ENCODE measurements around the gene RAB3GAP2.
"Not testable (repeated sequence)": the region's sequence is repeated elsewhere in the genome, so short reads cannot be mapped to it uniquely, and the experiment has no call there.

Gene RAB3GAP2, protein sequence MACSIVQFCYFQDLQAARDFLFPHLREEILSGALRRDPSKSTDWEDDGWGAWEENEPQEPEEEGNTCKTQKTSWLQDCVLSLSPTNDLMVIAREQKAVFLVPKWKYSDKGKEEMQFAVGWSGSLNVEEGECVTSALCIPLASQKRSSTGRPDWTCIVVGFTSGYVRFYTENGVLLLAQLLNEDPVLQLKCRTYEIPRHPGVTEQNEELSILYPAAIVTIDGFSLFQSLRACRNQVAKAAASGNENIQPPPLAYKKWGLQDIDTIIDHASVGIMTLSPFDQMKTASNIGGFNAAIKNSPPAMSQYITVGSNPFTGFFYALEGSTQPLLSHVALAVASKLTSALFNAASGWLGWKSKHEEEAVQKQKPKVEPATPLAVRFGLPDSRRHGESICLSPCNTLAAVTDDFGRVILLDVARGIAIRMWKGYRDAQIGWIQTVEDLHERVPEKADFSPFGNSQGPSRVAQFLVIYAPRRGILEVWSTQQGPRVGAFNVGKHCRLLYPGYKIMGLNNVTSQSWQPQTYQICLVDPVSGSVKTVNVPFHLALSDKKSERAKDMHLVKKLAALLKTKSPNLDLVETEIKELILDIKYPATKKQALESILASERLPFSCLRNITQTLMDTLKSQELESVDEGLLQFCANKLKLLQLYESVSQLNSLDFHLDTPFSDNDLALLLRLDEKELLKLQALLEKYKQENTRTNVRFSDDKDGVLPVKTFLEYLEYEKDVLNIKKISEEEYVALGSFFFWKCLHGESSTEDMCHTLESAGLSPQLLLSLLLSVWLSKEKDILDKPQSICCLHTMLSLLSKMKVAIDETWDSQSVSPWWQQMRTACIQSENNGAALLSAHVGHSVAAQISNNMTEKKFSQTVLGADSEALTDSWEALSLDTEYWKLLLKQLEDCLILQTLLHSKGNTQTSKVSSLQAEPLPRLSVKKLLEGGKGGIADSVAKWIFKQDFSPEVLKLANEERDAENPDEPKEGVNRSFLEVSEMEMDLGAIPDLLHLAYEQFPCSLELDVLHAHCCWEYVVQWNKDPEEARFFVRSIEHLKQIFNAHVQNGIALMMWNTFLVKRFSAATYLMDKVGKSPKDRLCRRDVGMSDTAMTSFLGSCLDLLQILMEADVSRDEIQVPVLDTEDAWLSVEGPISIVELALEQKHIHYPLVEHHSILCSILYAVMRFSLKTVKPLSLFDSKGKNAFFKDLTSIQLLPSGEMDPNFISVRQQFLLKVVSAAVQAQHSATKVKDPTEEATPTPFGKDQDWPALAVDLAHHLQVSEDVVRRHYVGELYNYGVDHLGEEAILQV (N-terminal part only)

DNA sequence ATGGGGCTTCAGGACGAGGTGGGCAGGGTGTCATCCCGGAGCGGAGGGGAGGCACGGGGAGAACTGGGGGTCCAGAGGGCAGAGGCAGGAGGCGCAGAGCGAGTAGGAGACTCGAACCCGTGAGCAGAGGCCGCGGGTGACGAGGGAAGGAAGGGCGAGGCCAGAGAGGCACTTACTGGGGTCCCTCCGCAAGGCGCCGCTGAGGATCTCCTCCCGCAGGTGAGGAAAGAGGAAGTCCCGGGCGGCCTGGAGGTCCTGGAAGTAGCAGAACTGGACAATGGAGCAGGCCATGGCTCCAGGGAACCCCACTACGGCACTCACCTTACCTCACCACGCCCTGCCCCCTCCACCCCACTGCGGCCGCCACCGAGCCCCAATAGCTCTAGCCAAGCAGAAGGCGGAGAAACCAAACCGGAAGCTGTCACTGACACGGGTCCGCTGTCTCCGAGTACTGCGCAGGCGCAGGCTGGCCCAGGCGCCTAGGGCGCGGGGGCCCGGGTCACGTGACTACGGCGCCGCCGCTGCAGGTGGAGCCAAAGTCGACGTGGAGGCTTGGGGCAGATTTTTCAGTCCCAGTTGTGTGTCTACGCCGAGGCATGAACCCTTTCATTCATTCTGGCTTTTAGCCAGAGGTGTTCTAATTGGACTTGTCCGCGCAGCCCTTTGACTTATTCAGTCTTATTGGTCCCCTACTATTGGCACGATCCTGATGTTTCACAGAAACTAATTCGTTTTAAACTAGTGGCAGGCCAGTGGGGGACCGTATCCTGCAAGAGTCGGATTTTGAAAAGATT is at the start of gene RAB3GAP2:
RAB3GAP2 (minus strand) TSS at position 407 of the 794 bp plus-strand sequence; CDS start at position 291, 116 bp downstream.
- peak; percentile 88 for DNase-seq (ENCODE audit: low read depth)

DNA sequence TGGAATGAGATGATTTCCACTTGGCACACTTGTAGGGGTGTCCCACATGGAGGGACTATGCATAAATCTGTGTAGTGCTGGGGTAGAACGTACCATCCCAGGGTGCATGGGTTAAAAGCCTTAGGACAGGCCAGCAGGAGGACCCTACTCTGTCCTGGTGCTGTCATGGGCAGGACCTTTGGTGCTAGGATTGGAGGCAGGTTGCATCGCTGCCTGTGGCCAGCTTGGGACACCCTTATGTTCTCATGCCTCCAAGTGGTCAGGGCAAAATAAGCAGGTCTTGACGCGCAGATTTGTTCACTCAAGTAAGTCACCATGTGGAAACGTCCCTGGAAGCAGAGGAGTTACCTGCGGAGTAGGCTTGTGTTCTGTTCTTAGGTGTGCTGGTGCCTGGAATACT is 49.5 kb upstream of the RAB3GAP2 start:
- no peak for DNase-seq (ENCODE audit: low read depth)

DNA sequence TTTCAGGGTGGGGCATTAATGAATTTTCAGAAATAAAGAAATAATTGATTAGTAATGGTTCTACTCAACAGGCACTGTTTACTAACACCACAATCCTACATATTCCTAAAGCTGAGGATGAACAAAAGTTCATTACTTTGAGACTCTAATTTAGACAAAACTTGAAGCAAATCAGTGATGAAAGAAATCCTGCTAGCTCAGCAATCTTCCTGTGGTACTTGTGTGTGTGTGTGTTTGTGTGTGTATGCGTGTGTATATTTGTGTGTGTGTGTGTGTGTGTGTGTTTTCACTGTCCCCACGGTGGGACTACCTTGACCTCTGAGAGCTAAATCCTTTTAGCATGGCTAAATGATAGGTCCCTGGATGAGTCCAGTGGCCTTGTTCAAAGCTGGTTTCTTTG is 48.5 kb upstream of the RAB3GAP2 start:
- no peak for DNase-seq (ENCODE audit: low read depth)

DNA sequence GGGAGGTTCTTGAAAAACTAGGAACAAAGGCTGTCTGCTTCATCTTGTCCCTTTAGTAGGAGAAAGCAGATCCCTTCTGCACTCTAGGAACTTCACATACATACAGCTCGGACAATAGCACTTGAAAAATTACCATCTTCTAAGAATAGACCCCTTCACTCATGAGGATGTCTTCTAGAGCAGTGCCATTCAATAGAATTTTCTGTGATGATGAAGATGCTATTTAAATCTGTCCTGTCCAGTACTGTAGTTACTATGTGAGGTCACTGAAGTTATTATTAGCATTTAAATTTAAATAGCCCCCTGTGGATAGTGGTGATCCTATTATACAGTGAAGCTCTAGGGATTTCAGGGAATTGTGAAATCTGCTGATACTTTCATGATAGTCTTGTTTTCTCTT is 46.4 kb upstream of the RAB3GAP2 start:
- DNase-seq (ENCODE audit: low read depth): no peak

DNA sequence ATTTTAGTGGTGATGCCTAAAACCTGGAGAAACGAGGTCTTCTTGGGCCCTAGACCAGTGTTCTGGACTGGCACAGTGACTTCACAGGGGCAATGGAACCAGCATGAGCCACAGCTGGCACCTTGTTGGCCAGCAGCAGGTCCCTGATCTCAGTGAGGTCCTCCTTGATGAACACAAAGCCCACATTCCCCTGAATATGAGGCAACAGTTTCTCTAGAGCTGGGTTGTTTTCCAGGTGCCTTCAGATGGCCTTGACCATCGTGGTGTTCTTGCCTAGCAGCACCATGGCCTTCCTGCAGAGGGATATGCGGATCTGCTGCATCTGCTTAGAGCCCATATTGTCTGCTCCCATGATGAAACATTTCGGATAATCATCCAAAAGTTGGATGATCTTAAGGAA is 44.9 kb upstream of the RAB3GAP2 start:
- DNase-seq (ENCODE audit: low read depth): no peak

DNA sequence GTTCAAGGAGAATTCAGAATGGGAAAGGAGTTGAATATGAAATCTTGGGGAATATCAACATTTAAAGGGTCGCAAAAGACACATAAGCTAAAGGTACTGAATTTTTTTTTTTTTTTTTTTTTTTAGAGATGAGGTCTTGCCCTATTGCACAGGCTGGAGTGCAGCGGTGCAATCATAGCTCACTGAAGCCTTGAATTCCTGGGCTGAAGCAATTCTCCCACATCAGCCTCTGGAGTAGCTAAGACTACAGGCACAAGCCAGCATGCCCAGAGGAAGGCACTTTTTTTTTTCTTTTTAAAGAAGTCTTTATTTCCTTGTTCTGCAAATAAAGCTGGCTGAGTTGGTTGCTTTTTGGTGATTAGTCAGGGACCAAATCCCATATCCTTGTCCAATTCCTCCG is 44.1 kb upstream of the RAB3GAP2 start:
- no peak for DNase-seq (ENCODE audit: low read depth)

DNA sequence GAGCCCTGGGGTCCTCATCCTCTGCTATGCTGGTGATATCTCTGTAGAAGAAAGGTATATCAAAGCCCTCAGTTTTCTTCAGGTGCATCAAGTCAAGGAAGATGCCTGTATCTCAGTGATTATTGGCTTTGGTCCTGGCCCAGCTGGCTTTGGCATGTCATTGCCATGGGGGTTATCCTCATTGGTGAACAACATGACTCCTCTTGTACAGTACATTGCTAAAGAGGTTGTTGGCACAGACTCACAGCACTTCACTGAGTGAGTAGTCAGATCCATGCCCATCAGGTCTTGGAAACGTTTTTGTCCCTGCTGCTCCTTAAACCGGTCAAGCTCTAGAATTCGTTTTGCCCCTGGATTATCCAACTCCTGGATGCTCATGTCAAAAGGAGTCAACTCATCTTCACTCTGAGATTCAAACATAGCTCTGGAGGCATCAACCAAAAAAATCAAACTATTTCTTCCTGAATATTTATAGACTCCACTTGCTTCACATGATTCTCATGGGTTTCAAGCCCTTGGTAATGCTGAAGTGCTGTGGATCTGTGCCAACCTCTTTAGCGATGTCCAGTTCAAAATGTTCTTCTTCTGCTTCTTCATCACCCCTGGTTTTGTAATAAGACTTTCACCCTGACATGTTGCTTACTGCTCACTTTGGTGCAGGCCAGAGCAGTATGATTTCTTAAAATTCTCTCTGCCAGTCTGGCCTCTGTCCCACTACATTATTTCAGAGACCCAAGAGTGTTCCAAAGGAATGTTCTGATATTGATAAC is 43.0 kb upstream of the RAB3GAP2 start:
- DNase-seq (ENCODE audit: low read depth): no peak

DNA sequence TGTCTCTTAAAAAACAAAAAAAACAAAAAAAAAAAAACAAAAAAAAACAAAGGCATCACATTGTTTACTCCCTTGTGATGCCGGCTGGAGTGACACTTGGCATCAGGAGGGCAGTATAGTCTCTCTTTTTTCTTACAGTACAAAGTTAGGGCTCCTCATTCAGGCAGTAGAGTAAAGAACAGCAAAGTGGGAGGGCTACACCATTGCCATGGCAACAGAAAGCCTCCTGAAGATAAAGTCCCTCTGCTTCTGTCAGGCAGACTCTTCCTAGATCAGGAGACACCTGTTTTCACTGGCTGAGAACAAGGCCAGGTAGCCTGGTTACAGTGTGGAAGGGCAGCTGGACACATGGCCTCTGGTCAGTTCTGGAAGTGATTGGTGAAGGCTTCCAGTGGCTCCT is 41.3 kb upstream of the RAB3GAP2 start:
- DNase-seq (ENCODE audit: low read depth): no peak

DNA sequence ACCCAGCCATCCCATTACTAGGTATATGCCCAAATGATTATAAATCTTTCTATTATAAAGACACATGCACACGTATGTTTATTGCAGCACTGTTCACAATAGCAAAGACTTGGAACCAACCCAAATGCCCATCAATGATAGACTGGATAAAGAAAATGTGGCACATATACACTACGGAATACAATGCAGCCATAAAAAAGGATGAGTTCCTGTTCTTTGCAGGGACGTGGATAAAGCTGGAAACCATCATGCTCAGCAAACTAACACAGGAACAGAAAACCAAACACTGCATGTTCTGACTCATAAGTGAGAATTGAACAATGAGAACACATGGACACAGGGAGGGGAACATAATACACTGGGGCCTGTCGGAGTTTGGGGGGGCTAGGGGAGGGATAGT is 37.9 kb upstream of the RAB3GAP2 start:
- not testable (repeated sequence) for DNase-seq (ENCODE audit: low read depth)

DNA sequence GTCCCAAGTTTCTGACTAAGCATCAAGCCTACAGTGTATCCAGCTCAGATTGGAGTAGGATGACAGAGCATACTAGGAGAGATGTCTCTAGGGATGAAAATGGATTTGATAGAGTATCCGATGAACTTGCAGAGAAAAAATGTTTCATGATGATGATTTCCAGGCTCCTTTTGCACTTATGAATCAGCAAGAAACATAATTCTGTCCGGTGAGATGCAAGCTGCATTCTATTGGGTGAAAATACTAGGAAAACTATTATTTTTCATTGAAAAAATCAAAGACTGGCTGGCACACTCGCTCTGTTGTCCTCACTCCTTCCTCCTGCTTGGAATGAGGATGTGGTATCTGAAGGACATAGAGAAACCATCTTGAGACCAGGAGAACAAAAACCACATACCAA is 35.4 kb upstream of the RAB3GAP2 start:
- DNase-seq (ENCODE audit: low read depth): no peak

DNA sequence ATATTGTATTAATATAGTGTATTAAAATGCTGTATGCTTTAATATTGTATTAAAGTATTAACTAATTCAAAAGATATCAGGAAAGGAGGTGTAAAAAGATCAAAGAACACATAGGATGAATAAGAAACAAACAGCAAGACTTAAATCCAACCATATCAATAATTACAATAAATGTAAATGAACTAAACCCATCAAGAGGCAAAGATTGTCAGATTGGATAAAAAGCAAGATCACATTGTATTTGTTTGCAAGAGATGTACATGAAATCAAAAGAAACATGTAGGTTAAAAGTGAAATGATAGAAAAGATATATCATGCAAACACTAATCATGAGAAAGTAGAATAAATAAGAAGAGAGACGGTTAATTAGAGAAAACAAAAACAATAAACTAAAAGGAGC is 34.1 kb upstream of the RAB3GAP2 start:
- no peak for DNase-seq (ENCODE audit: low read depth)

DNA sequence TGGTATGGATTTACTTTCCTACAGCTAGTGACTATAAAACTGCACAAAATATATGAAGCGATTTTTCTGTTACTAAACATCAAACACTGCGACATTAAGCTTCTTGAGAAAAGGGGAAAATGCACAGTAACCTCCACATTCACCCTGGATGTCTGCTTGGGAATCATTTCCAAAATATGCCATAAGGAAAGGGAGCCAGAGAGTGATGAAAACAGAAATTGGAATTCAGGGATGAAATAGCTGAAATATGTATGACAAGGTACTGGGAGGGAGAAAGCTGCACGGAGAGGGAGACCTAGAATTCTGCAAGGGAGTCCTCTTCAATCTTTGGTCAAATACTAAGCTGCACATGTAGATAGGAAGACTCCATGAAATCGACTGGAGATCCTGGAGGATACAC is 31.6 kb upstream of the RAB3GAP2 start:
- no peak for DNase-seq (ENCODE audit: low read depth)

DNA sequence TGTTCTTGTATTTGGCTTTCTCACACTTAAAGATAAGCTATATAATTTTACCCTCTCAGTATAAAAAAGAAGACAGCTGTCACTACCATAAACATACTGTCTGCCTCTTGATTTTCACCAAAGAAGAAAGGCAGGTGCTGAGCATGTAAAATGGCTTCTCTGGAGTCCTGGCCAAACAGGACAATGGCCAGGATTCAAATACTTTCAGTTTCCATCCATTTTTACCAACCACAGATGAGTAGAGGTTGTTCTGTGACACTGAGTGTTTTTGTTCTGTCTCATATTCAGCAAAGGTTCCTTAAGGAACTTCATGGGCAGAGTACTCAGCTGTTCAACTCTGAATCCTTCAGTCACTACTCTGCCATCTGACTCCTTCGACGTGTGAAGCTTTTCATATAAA is 29.4 kb upstream of the RAB3GAP2 start:
- no peak for DNase-seq (ENCODE audit: low read depth)

DNA sequence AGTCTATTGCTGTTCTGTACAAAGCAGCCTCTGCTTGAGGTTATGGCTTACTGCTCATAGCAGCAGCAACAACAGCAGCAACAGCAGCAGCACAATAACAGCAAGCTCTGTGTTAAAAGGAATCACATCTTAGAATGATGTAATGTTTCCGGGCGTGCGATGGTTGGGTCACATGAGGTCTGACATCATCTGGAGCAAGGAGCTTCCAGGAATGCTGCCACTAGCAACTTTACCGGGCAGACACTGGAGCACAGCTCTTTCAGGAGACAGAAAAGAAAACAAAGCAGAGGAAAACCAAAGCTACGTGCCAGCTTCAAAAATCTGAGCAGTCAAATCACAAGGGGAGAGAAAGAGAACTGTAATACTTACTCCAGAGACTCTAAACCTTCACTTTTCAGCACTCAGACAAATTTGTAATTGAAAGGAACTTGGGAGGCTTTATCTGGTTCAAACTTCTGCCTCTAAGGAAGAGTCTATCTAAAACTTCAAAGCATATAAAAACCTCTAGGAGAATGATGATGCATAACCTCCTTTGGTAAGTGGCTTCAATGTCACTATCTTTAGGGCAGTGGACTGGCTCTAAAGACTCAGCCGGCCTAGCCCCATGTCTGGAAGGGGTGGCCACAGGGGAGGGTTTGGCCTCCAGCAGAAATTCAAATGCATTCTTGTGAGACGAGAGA is 28.3 kb upstream of the RAB3GAP2 start:
- peak; percentile 89 for DNase-seq (ENCODE audit: low read depth)

DNA sequence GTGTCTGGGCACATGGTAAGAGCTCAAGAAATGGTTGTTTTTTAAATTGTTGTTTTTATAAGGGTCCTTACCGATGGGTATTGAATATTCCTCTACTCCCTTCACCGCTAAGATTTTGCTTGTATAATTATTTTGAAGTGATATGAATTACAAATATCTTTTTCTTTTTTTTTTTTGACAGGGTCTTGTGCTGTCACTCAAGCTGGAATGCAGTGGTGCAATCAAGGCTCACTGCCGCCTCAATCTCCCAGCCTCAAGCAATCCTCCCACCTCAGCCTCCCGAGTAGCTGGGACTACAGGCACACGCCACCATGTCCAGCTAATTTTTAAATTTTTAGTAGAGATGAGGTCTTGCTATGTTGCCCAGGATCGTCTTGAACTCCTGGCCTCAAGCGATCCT is 27.1 kb upstream of the RAB3GAP2 start:
- no peak for DNase-seq (ENCODE audit: low read depth)

DNA sequence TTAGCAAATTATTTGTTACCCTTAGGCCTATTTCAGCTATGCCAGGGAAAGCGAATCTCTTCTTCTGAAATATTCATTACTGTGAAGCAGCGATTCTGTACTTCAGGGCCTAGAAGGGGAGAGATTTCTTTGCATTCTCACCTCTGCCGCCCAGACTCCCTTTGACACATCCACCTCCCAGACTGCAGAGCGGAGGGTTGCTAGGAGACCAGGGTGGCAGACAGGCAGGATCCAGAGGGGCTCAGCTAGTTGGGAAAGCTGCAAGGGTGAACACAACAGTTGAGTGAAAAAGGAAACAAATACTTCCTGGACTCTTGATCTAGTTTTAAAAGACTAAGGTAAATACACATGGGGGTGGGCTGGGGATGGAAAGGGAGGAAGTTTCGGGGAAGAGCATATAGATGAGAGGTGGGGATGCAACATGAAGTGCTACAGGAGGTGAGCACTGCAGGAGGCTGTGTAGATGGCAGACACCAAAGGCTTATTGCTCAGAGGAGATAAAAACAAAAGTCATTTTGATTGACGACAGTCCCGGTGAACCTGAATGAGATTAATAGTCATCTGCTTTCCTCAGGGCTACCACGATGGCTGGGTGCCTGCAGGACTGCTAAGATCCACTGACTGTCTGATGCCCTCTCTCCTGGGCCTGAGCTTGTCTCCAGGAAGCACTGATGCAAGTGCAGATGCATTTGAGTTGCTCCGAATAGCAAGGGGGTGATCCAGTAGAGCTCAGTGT is 26.4 kb upstream of the RAB3GAP2 start:
- DNase-seq (ENCODE audit: low read depth): no peak

DNA sequence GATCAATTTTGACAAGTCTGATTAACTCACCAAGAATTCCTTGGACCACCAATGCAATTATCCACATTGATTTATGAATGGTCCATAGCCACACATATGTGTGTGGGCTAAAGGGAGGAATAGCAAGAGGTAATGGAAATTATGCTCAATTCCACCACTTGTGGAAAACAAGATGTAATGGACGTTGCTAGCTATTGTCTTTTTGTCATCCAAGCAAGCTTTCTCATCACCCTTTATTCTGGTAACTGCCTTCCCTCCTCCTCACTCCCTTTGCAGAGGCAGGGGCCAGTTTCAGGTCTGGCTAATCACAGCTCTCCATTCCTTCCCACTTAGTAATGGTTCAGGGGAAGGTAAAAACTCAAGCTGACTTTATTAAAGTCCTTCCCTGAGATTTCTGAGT is 24.7 kb upstream of the RAB3GAP2 start:
- no peak for DNase-seq (ENCODE audit: low read depth)

DNA sequence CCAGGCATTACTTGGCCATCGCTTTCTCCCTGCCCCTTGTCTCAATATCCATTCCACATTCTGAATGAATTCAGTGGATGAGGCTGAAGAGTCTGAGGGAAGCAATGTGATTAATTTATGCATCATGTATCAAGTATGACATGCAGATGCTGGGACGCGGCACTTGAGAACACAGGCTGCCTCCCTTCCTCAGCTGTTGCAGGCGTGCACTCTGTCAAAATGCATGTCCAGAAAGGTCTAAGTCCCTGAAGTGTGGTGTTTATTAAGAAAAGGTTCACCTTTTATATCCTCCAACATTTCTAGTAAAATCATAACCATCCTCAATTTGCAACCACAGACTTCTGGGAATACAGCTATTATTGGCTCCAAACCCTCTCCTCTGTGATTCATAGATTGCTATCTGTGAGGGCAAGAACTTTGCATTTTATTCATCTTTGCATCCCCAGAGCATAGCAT is 22.6 kb upstream of the RAB3GAP2 start:
- no peak for DNase-seq (ENCODE audit: low read depth)

DNA sequence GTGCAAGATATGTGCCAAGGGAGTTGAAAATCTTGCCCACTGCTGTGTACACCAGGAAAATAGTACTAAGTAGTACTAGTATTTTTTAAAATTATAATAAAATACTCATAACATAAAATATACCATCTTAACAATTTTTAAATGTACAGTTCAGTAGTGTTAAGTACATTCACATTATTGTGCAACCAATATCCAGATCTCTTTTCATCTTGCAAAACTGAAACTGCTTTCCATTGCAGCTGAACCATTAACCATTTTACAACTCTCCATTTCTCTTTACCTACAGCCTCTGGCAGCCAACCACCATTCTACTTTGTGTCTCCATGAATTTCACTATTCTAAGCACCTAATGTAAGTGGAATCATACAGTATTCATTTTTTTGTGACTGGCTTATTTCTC is 19.3 kb upstream of the RAB3GAP2 start:
- no peak for DNase-seq (ENCODE audit: low read depth)
